GM12878 (cell line): Measurements from ENCODE around the gene TRMT1. TPM values are rescaled to one million over a fixed set of nuclear protein-coding genes. Genes with fewer than 3 reads are reported as not detected.
A peak's percentile ranks its signal among the peaks of the same experiment; 100 is the strongest.

ENCODE experiments used
- BCL11A ChIP-seq: IDR thresholded peaks from 2 replicates; pipeline ENCODE4 v1.6.1; 2011; ENCODE audit warnings: low read depth, low read length
- E4F1 ChIP-seq: fragments of 450-650 bp; IDR thresholded peaks from 2 replicates; pipeline ENCODE4 v1.6.1; 2018; ENCODE audit warnings: borderline replicate concordance, mild to moderate bottlenecking; ENCODE audit not compliant: partially characterized antibody
- FOXK2 ChIP-seq: fragments of 450-650 bp; IDR thresholded peaks from 2 replicates; pipeline ENCODE4 v1.6.1; 2017; ENCODE audit warnings: mild to moderate bottlenecking, moderate library complexity
- HCFC1 ChIP-seq: fragments of 150-350 bp; IDR thresholded peaks from 2 replicates; pipeline ENCODE4 v1.6.1; 2014; ENCODE audit warnings: low read length
- HDAC6 ChIP-seq: fragments of 200-600 bp; sonication (generic); IDR thresholded peaks from one replicate; pipeline ENCODE4 v1.8.0; 2017; ENCODE audit warnings: antibody characterized with exemption; ENCODE audit not compliant: unreplicated experiment
- MEF2A ChIP-seq: IDR thresholded peaks from 2 replicates; pipeline ENCODE4 v1.6.1; 2011; ENCODE audit warnings: low read depth, mild to moderate bottlenecking, low read length, moderate library complexity; ENCODE audit not compliant: insufficient read depth
- MTA3 ChIP-seq: IDR thresholded peaks from 2 replicates; pipeline ENCODE4 v1.6.1; 2012; ENCODE audit warnings: low read length, inconsistent platforms, borderline replicate concordance
- NR2C1 ChIP-seq: fragments of 450-650 bp; IDR thresholded peaks from 2 replicates; pipeline ENCODE4 v1.6.1; 2017; ENCODE audit warnings: antibody characterized with exemption, mild to moderate bottlenecking, moderate library complexity
- SPI1 ChIP-seq: IDR thresholded peaks from 2 replicates; pipeline ENCODE4 v1.6.1; 2011; ENCODE audit warnings: low read depth, mild to moderate bottlenecking, low read length, moderate library complexity, borderline replicate concordance; ENCODE audit not compliant: insufficient read depth
- WRNIP1 ChIP-seq: IDR thresholded peaks from 2 replicates; pipeline ENCODE4 v1.6.1; 2011; ENCODE audit warnings: low read depth, low read length, improper control_type of control experiment, borderline replicate concordance
- ZBTB4 ChIP-seq: fragments of 450-650 bp; formaldehyde crosslinking; IDR thresholded peaks from 2 replicates; pipeline ENCODE4 v1.4.0; 2022; ENCODE audit warnings: mild to moderate bottlenecking, moderate library complexity
- ZNF24 ChIP-seq: fragments of 450-650 bp; IDR thresholded peaks from 2 replicates; pipeline ENCODE4 v1.6.1; 2017; ENCODE audit warnings: antibody characterized with exemption, mild to moderate bottlenecking
- polyA plus RNA-seq, 11 experiments: library from polyadenylated mRNA; depleted of rRNA in 4 of 11; unstranded in 6 of 11; stranded (reverse) in 5 of 11; fragments of >200 nt; fragmentation: Nextera tagmentation in 4 of 11; fragmentation: Illumina TruSeq in 1 of 11; extraction: Ambion mirVana in 4 of 11; extraction: Trizol in 1 of 11; gene quantifications; 1 replicate in 1 of 11; 2 replicates in 10 of 11; pipeline versions ENCODE4 v1.2.1 to v1.2.3, GENCODE V29; 2011 to 2016; ENCODE audit warnings: inconsistent platforms in 2 of 11, missing spikeins in 2 of 11, low read depth in 1 of 11
- total RNA-seq, 4 experiments: library from RNA; depleted of rRNA in 3 of 4; stranded (reverse); fragments of >200 nt in 3 of 4; fragmentation: Illumina TruSeq in 1 of 4; extraction: Trizol in 1 of 4; gene quantifications; 2 replicates each; pipeline versions ENCODE4 v1.2.1 to v1.2.3, GENCODE V29; 2013 to 2021
- TF ChIP-seq, protein P1 (sequence below): fragments of 450-650 bp; IDR thresholded peaks from 2 replicates; pipeline ENCODE4 v1.6.1; 2017; ENCODE audit warnings: mild to moderate bottlenecking, moderate library complexity
- TF ChIP-seq, protein P2 (sequence below), 3 experiments: IDR thresholded peaks in 2 of 3; conservative IDR thresholded peaks in 1 of 3; 2 replicates each; pipeline ENCODE4 v1.5.1; 2011; ENCODE audit warnings: low read depth in 3 of 3, low read length in 3 of 3, mild to moderate bottlenecking in 3 of 3, control low read depth in 2 of 3, moderate library complexity in 2 of 3, inconsistent platforms in 1 of 3, mixed read lengths in 1 of 3; ENCODE audit not compliant: control insufficient read depth in 2 of 3, insufficient read depth in 1 of 3; ENCODE audit errors: extremely low read depth in 1 of 3
- TF ChIP-seq, protein P3 (sequence below): fragments of 450-650 bp; conservative IDR thresholded peaks from 2 replicates; pipeline ENCODE4 v1.6.1; 2017; ENCODE audit warnings: mild to moderate bottlenecking, moderate library complexity

Gene TRMT1
- total and polyA plus RNA-seq, 10 of the 15 experiments (the other 5 are each of a cell fraction or from before 2014, with no cell fraction given), result 3.4 to 68.8 (median 34.8) TPM

DNA sequence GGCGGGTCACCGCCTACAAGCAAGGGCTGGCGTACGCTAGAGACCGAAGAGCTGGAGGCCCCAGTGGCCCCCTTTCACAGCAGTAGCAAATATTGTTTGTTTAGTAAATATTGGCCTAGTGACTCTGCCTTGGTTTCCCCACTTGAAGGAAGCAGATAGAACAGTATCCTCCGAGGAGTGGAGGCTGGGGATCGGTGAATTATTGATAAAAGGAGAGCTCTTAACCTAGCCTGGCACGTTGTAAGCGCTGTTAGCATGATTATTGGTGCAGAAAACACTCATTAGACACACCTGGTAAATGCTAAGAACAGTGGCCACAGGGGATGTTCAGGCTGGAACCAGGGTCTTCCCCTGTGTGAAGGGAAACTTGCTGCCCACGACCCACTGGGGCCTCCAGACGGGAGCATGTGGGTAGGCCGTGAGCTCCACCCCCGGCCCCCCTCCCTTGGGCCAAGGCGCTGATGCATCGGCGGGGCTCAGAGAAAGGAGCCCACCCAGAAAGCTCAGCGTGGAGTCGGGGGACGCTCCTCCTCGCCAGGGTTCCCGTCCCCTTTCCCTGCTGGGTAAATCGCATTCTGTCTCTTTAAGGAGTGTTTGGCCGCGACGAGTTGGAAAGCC is 35.9 kb upstream of the TRMT1 start (continued):
- TF ChIP-seq HDAC6 (no peak), WRNIP1 (no peak), FOXK2 (no peak), HCFC1 (no peak), ZBTB4 (CRISPR knock-in tag) (no peak), SPI1 (no peak), MEF2A (0 out of 2 replicates have a peak, but pooled peaks have one; percentile 65), BCL11A (no peak), ZNF24 (no peak), NR2C1 (no peak), E4F1 (no peak), MTA3 (no peak)
- TF ChIP-seq, protein P1, sequence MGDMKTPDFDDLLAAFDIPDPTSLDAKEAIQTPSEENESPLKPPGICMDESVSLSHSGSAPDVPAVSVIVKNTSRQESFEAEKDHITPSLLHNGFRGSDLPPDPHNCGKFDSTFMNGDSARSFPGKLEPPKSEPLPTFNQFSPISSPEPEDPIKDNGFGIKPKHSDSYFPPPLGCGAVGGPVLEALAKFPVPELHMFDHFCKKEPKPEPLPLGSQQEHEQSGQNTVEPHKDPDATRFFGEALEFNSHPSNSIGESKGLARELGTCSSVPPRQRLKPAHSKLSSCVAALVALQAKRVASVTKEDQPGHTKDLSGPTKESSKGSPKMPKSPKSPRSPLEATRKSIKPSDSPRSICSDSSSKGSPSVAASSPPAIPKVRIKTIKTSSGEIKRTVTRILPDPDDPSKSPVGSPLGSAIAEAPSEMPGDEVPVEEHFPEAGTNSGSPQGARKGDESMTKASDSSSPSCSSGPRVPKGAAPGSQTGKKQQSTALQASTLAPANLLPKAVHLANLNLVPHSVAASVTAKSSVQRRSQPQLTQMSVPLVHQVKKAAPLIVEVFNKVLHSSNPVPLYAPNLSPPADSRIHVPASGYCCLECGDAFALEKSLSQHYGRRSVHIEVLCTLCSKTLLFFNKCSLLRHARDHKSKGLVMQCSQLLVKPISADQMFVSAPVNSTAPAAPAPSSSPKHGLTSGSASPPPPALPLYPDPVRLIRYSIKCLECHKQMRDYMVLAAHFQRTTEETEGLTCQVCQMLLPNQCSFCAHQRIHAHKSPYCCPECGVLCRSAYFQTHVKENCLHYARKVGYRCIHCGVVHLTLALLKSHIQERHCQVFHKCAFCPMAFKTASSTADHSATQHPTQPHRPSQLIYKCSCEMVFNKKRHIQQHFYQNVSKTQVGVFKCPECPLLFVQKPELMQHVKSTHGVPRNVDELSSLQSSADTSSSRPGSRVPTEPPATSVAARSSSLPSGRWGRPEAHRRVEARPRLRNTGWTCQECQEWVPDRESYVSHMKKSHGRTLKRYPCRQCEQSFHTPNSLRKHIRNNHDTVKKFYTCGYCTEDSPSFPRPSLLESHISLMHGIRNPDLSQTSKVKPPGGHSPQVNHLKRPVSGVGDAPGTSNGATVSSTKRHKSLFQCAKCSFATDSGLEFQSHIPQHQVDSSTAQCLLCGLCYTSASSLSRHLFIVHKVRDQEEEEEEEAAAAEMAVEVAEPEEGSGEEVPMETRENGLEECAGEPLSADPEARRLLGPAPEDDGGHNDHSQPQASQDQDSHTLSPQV, result no peak
- TF ChIP-seq, protein P2, sequence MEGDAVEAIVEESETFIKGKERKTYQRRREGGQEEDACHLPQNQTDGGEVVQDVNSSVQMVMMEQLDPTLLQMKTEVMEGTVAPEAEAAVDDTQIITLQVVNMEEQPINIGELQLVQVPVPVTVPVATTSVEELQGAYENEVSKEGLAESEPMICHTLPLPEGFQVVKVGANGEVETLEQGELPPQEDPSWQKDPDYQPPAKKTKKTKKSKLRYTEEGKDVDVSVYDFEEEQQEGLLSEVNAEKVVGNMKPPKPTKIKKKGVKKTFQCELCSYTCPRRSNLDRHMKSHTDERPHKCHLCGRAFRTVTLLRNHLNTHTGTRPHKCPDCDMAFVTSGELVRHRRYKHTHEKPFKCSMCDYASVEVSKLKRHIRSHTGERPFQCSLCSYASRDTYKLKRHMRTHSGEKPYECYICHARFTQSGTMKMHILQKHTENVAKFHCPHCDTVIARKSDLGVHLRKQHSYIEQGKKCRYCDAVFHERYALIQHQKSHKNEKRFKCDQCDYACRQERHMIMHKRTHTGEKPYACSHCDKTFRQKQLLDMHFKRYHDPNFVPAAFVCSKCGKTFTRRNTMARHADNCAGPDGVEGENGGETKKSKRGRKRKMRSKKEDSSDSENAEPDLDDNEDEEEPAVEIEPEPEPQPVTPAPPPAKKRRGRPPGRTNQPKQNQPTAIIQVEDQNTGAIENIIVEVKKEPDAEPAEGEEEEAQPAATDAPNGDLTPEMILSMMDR (IDR thresholded peaks at IDR 0.05 in 2 of 3, conservative IDR thresholded peaks at IDR 0.05 in 1 of 3; ENCODE audit: control insufficient read depth in 2 of 3, extremely low read depth in 1 of 3, insufficient read depth in 1 of 3, low read depth in 3 of 3, low read length in 3 of 3), result no peak
- TF ChIP-seq, protein P3, sequence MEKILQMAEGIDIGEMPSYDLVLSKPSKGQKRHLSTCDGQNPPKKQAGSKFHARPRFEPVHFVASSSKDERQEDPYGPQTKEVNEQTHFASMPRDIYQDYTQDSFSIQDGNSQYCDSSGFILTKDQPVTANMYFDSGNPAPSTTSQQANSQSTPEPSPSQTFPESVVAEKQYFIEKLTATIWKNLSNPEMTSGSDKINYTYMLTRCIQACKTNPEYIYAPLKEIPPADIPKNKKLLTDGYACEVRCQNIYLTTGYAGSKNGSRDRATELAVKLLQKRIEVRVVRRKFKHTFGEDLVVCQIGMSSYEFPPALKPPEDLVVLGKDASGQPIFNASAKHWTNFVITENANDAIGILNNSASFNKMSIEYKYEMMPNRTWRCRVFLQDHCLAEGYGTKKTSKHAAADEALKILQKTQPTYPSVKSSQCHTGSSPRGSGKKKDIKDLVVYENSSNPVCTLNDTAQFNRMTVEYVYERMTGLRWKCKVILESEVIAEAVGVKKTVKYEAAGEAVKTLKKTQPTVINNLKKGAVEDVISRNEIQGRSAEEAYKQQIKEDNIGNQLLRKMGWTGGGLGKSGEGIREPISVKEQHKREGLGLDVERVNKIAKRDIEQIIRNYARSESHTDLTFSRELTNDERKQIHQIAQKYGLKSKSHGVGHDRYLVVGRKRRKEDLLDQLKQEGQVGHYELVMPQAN, result 0 out of 2 replicates have a peak, but pooled peaks have one; percentile 33
